Spinal cord (tissue), 10 donors: ENCODE data around the gene PTCD1. TPM values are rescaled to one million over a fixed set of nuclear protein-coding genes. Genes with fewer than 3 reads are reported as not detected.

Source experiments
- DNase-seq, 6 donors: peaks; one replicate each; pipeline versions ENCODE4 v3.0.0 to v3.0.0-alpha.2; 2013 to 2015; ENCODE audit warnings: low spot score in 6 of 6, low read depth in 4 of 6
- H3K27ac ChIP-seq: one replicate; pipeline ENCODE4 v1.5.1; 2013; ENCODE audit warnings: low read depth, low read length, control low read depth
- H3K27me3 ChIP-seq: one replicate; pipeline ENCODE4 v1.6.1; 2013; ENCODE audit warnings: low read length; ENCODE audit not compliant: control insufficient read depth, insufficient read depth
- H3K36me3 ChIP-seq: one replicate; pipeline ENCODE4 v1.6.1; 2013; ENCODE audit warnings: low read length; ENCODE audit not compliant: control insufficient read depth, insufficient read depth
- H3K4me1 ChIP-seq: one replicate; pipeline ENCODE4 v1.6.1; 2013; ENCODE audit warnings: low read length; ENCODE audit not compliant: control insufficient read depth, insufficient read depth
- H3K4me3 ChIP-seq: one replicate; pipeline ENCODE4 v1.5.1; 2013; ENCODE audit warnings: low read depth, low read length, control low read depth
- H3K9me3 ChIP-seq: one replicate; pipeline ENCODE4 v1.6.1; 2013; ENCODE audit warnings: low read length; ENCODE audit not compliant: control insufficient read depth, insufficient read depth
- WGBS: methylation state at CpG from one replicate; pipeline ENCODE4 v1.1.5; 2013; ENCODE audit warnings: missing lambda C conversion rate; ENCODE audit not compliant: insufficient coverage; 5-methylcytosine and 5-hydroxymethylcytosine counted together
- polyA plus RNA-seq, 2 donors: library from polyadenylated mRNA; unstranded; fragments of 120-200 nt; gene quantifications; one replicate each; pipeline ENCODE4 v1.2.1, GENCODE V29; 2013; ENCODE audit not compliant: insufficient read length in 2 of 2
- total RNA-seq, 2 donors: library from RNA; depleted of rRNA in 1 of 2; stranded (reverse); fragments of 120-200 nt in 1 of 2; fragments of >200 nt in 1 of 2; gene quantifications; one replicate each; pipeline versions ENCODE4 v1.2.3 to v1.2.4, GENCODE V29; 2013 to 2014
- donor health status: healthy.

Gene PTCD1
- total and polyA plus RNA-seq, 4 donors: 5.3 to 6.9 (median 6.1) TPM

DNA sequence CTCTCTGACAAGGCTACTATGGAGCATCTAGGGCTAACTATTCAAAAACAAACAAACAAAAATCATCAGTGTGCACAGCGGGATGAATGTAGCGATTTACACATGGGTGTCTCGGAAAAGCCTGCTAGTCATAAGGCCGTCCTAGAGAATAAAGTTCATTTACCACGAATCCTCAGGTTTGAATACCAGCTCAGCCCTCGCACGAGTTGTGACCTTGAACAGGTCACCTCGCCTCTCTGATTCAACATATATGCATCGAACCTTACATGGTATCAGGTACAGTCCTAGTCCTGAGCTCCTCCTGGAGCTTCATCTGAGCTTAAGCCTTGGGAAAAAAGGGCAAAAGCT lies 26.8 kb upstream of the PTCD1 start:
- H3K4me1 ChIP-seq: peaks cover 20% of the 10 kb centered on the region
- H3K9me3 ChIP-seq: no peaks in the 10 kb centered on the region
- H3K27ac ChIP-seq: peak overlapping the region; percentile 85
- H3K4me3 ChIP-seq: peak overlapping the region; percentile 88
- no peaks in the 10 kb centered on the region for H3K27me3 ChIP-seq
- DNase-seq: no peak
- 13% methylated on average over 9 of the region's 9 CpGs for WGBS
- H3K36me3 ChIP-seq: peaks cover 20% of the 10 kb centered on the region

DNA sequence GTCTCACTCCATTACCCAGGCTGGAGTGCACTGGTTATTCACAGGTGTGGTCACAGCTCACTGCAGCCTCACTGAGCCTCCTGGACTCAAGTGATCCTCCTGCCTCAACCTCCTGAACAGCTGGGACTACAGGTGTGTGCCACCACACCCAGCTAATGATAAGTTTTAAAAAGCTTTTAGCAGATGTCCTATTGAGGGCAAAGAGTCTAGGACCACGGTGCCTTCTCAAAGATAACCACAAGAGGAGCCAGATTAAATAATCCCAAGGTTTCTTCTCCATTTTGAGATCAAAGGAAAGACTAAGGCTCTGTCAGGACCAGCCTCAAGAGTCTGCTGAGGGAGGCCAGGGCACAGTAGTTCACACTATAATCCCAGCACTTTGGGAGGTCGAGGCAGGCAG lies 22.6 kb upstream of the PTCD1 start:
- Histone ChIP-seq H3K4me1 (peaks cover 31% of the 10 kb centered on the region), H3K27me3 (no peaks in the 10 kb centered on the region), H3K27ac (no peak overlapping the region), H3K36me3 (peaks cover 58% of the 10 kb centered on the region), H3K9me3 (no peaks in the 10 kb centered on the region), H3K4me3 (no peak overlapping the region)
- WGBS: 94% methylated on average over 2 of the region's 2 CpGs
- no peak for DNase-seq

DNA sequence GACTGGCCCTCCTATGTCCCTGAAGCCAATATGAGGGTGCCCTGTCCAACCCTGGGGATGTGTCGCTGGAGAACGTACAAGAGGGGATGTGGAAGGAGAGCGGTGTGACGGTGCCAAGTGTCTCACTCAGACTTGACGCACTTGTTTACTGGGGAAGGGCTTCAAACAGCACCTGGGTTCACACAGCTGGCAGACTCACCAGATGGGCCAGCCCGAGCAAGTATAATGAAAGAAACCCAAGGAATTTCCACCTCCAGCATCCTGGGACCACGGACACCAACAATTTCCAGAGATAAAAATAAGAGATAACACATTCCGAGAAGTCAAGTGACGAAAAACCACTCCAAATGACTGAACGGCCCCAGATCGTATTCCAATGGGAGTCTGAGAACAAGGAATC lies 22.1 kb upstream of the PTCD1 start:
- no peaks in the 10 kb centered on the region for H3K27me3 ChIP-seq
- no peak for DNase-seq
- H3K4me3 ChIP-seq: no peak overlapping the region
- 90% methylated on average over 9 of the region's 11 CpGs for WGBS
- no peak overlapping the region for H3K27ac ChIP-seq
- H3K36me3 ChIP-seq: peaks cover 64% of the 10 kb centered on the region
- H3K9me3 ChIP-seq: no peaks in the 10 kb centered on the region
- H3K4me1 ChIP-seq: peaks cover 32% of the 10 kb centered on the region

DNA sequence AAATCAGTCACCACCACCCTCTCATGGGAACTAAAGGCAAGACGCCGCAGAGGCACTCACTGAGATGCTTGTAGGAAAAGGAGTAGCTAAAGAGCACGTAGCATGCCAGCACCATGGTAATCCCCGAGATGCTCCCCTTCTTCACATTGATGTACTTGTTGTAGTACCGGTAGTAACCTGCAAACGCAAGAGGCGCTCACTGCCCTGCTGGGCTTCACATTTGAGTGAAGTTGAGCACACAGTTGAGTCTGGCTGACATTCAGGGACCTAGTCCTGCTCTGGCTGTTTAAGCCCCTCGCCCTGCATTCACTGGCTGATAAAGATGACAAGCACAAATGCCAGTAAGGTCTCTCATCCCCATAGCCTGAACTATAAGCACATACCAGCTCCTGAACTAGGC lies 20.5 kb upstream of the PTCD1 start:
- no peak overlapping the region for H3K4me3 ChIP-seq
- DNase-seq: no peak
- peaks cover 74% of the 10 kb centered on the region for H3K36me3 ChIP-seq
- peaks cover 22% of the 10 kb centered on the region for H3K4me1 ChIP-seq
- WGBS: 94% methylated on average over 5 of the region's 8 CpGs
- H3K9me3 ChIP-seq: no peaks in the 10 kb centered on the region
- no peaks in the 10 kb centered on the region for H3K27me3 ChIP-seq
- no peak overlapping the region for H3K27ac ChIP-seq

DNA sequence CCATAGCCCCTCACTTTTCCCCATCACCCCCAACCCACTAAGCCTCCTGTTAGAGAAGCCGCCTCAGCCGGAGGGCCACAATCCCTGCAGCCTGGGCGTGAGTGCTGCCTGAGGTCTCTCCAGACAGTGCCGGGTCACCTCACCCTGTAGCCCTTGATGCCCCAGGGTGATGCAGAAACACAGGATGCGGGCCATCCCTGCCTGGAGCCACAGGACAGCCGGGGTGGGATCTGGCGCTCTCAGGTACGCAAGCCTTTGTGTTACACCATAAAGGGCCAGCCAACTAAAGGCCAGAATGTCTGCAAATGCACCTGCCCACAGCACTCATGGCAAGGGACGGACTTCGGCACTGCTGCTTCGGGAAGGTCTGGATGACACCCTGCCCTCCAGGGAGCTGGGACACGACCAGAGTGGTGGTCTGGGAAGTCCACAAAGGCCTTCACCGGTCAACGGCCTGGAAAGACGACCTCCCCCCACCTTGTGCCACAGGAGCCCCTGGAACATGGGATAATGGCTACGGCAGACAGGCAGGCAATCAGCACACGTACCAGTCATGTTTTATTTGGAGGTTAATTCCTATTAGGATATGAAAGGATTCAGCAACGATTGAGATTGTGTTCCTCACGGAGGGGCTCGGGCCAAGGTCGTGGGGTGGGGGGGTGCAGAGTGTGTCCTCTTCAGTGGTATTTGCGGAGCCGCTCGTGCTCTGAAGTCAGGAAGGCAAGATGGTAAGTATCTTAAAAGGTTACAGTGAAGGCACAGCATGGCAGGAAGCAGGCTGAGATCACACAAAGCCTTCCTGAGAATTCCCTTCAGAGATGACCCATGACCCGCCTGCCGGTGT lies 19.3 kb upstream of the PTCD1 start:
- peaks cover 22% of the 10 kb centered on the region for H3K4me1 ChIP-seq
- H3K9me3 ChIP-seq: no peaks in the 10 kb centered on the region
- WGBS: 87% methylated on average over 25 of the region's 26 CpGs
- H3K4me3 ChIP-seq: no peak overlapping the region
- no peaks in the 10 kb centered on the region for H3K27me3 ChIP-seq
- no peak overlapping the region for H3K27ac ChIP-seq
- peaks cover 82% of the 10 kb centered on the region for H3K36me3 ChIP-seq
- no peak for DNase-seq

DNA sequence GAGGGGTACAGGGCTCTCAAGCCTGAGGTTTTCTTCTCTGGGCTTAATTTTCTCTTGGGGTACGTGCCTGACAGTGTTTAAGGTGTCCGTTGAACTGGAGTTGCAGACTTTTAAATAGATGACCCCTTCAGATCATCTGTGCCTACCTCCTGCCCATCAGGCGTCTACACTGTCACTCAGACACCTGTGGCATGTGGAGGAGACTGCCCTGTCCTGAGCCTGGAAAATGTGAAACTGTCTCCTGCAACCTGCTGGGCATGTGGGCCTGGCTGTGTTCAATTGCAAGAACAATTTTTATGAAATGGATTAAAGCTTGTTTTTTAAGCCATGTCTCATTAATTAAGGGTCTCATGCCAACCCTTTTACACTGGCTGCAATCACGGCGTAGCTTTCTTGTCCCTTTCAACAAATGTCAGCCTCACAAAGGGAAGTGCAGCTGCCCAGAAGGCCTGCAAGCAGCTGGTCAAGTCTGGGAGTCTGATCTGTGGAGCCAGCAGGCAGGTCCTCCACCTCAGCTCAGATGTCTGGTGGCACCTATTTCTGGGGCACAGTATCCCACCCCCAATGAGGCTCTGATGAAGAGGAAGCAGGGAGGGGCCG lies 18.6 kb upstream of the PTCD1 start:
- Histone ChIP-seq H3K4me3 (no peak overlapping the region), H3K27me3 (no peaks in the 10 kb centered on the region), H3K27ac (no peak overlapping the region), H3K4me1 (peaks cover 22% of the 10 kb centered on the region), H3K9me3 (no peaks in the 10 kb centered on the region), H3K36me3 (peaks cover 85% of the 10 kb centered on the region)
- no CpG with 5 or more reads among the region's 6 CpGs for WGBS
- DNase-seq: no peak

DNA sequence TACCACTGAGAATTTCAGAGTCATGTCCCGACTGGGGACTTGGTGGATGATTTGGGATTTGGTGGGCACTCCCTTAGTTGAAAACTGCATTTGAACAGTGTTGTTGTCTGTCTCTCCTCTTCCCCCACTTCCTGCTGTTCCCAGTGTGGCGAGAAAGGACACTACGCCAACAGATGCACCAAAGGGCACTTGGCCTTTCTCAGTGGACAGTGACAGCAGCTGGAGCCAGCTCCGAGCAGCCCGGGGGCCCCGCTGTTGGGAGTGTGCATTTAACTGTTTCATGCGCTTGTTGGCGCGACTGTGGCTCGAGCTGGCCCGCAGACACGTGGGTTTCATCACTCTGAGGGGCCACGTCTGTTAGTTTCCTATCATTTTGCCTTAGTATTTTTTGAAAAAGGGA lies 17.7 kb upstream of the PTCD1 start:
- 57% methylated on average over 8 of the region's 13 CpGs for WGBS
- Histone ChIP-seq H3K36me3 (peaks cover 89% of the 10 kb centered on the region), H3K4me3 (no peak overlapping the region), H3K27ac (no peak overlapping the region), H3K9me3 (no peaks in the 10 kb centered on the region), H3K27me3 (no peaks in the 10 kb centered on the region), H3K4me1 (peaks cover 22% of the 10 kb centered on the region)
- no peak for DNase-seq

DNA sequence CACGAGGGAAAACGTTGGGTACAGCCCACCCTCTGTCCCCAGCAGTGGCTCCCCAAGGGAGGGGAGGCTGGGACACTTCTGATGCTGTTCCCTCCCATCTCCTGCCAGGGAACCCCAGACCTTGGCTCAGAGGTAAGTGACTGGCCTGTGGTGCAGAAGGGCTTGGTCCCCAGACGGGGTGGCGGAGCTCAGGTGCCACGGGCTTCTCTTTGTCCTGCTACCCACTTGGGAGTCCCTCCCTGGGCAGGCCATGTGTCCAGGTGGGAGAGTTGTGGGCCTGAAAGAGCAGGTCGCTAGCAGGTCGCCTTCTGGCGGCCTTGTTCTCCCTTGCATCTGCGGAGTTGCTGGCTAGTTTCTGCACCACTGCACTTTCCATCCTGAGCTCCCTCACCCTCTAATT lies 17.3 kb upstream of the PTCD1 start:
- 87% methylated on average over 7 of the region's 9 CpGs for WGBS
- peaks cover 22% of the 10 kb centered on the region for H3K4me1 ChIP-seq

DNA sequence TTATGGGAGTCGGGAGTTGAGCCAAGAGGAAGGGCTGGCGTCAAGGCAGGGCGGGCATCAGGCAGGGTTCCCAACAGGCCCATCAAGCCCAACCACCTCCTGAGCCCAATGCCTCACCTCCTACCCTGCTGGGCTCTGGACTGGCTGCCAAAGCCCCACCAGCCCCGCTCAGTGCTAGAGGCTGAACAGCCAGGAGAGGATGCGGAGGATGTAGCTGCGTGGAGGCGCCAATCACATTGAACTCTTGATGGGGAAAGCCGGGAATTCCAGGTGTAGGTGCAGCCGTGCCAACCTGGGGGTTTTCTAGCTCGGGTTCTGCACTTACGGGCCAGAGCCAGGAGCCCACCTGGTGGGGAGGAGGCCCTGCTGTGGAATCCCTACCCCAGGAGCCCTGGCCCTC lies 14.5 kb upstream of the PTCD1 start:
- H3K4me1 ChIP-seq: peaks cover 22% of the 10 kb centered on the region
- no peak for DNase-seq
- H3K9me3 ChIP-seq: no peaks in the 10 kb centered on the region
- no peaks in the 10 kb centered on the region for H3K27me3 ChIP-seq
- no peak overlapping the region for H3K4me3 ChIP-seq
- 88% methylated on average over 10 of the region's 11 CpGs for WGBS
- H3K36me3 ChIP-seq: peaks cover 99% of the 10 kb centered on the region
- H3K27ac ChIP-seq: no peak overlapping the region

More for the DNA sequence above, 17.3 kb upstream of the PTCD1 start:
- Histone ChIP-seq H3K9me3 (no peaks in the 10 kb centered on the region), H3K27ac (no peak overlapping the region), H3K4me3 (no peak overlapping the region), H3K36me3 (peaks cover 93% of the 10 kb centered on the region), H3K27me3 (no peaks in the 10 kb centered on the region)
- DNase-seq: no peak

DNA sequence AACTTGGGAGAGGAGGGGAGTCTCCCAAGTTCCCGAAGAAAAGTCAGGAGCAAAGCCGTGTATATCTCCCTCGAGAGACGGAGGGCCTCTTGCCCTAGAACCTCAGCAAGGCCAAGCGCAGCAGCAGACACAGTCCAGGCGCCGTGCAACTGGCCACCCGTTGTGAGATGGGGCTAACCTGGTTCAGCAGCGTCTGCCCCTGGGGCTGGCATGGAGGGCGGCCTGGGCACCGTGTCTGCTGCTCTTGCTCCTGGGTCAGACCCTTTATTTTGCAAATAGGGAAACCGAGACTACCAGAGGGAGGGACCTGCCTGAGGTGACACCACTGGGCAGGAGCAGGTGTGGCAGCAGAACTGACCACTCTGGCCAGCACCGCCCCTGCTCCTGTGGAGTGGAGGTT lies 13.9 kb upstream of the PTCD1 start:
- Histone ChIP-seq H3K9me3 (no peaks in the 10 kb centered on the region), H3K27me3 (no peaks in the 10 kb centered on the region), H3K4me1 (peaks cover 18% of the 10 kb centered on the region), H3K27ac (no peak overlapping the region), H3K4me3 (no peak overlapping the region), H3K36me3 (peaks cover 99% of the 10 kb centered on the region)
- WGBS: 91% methylated on average over 13 of the region's 13 CpGs
- no peak for DNase-seq
